Measurements from ENCODE around the gene SLC25A51. TPM values are rescaled to one million over a fixed set of nuclear protein-coding genes. Genes with fewer than 3 reads are reported as not detected.

SLC25A51 gene
- total and polyA plus RNA-seq, 2 donors (not counting 3 experiments of a cell fraction or from before 2014, with no cell fraction given) = 15.4 to 36.2 TPM

DNA sequence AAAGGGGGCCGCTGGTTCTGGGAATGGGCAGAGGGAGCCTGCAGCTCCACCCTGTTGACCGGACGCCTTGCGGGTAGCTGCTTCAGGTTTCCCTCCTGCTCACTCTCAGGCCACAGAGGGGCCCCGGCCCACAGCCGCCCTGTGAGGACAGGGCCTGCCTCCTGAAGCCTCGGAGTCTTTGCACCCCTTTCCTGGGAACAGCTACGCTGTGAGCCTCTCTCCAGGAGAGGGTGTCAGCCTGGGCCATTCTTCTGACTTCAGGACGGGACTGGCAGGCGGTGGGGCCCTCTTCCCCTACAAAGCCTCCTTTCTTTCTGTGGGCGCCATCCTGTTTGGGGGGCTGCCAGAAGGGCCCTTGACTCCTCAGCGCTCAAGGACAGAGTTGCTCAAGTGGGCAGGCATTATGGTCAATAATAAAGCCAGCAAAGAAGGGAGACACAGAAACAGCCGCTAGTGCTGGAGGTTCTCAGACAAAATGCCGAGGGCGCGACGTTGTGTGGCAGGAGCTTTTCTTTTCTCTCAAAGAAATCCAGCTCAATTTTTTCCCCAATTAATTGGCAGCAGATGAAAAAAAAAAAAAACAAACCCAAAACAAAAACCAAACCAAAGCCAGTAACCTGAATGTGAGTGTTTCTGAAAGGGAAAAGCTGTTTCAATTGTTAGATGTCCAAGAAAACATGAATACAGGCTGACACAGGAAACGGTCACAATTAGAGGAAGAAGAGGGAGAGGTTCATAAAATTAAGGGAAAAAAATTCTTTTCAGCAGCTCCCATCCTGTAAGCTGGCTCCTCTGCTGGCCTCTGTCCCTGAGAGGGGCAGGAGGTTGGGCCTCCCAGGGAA lies 12.8 kb upstream of the SLC25A51 start:
- no peaks in the 10 kb centered on the region for H3K79me2 ChIP-seq (ENCODE audit: control insufficient read depth, insufficient read depth, low read length)

More for the DNA sequence above, 12.8 kb upstream of the SLC25A51 start:
- Histone ChIP-seq H4K20me1 (replicated peaks; ENCODE audit: control insufficient read depth, extremely low read depth, insufficient read depth, low read length) (no peaks in the 10 kb centered on the region), H3K9me1 (replicated peaks; ENCODE audit: control insufficient read depth, extremely low read depth, insufficient read depth, low read length) (no peaks in the 10 kb centered on the region), H3K4me2 (ENCODE audit: insufficient read depth, low read length) (peak overlapping the region; percentile 53), H3K4me3 (replicated peaks in 1 of 3; ENCODE audit: insufficient read depth in 1 of 3, low read depth in 1 of 3, low read length in 3 of 3) (no peak overlapping the region), H2AFZ (ENCODE audit: low read depth, low read length) (peak overlapping the region; percentile 11), H3K27ac (ENCODE audit: insufficient read depth, low read depth, low read length) (peak overlapping the region; percentile 78), H3K9ac (replicated peaks; ENCODE audit: extremely low read depth, insufficient read depth, low read length) (peak overlapping the region; percentile 42), H3K27me3 (ENCODE audit: control insufficient read depth in 2 of 2, insufficient read depth in 2 of 2, low read length in 2 of 2) (no peaks in the 10 kb centered on the region), H3K36me3 (ENCODE audit: control insufficient read depth in 2 of 2, extremely low read depth in 1 of 2, insufficient read depth in 2 of 2, low read length in 2 of 2) (peaks cover 0 to 5% of the 10 kb centered on the region in 2 experiments), H3K4me1 (ENCODE audit: control insufficient read depth, extremely low read depth, insufficient read depth, low read length) (peaks cover 17% of the 10 kb centered on the region), H3K9me3 (replicated peaks; ENCODE audit: control insufficient read depth, insufficient read depth, low read length) (no peaks in the 10 kb centered on the region)
- dilution Hi-C loops (cut with MboI; ENCODE audit: extremely low pct_ligation_motif_present, low sequenced_read_pairs) (no loop called here), intact Hi-C loops (cut with micrococcal nuclease) (loop anchor here (1.0 to 2.0 kb wide), 6 partner anchors 22 to 151 kb away; no protein-coding TSS in a partner anchor)
- DNase-seq (ENCODE audit: low read depth, low spot score) = peak; percentile 76
- TSS peak; percentile 12 for BruUV-seq (replicated peaks)
- FAIRE-seq = peak; percentile 98
- CTCF ChIA-PET = interaction anchor here (0.6 to 7.3 kb wide), 21 partner anchors 8 to 346 kb away, joined by 3 to 130 read pairs (median 4); partner anchors contain the start of gene SHB
- POLR2A ChIA-PET = interaction anchor here (0.6 to 1.0 kb wide), 5 partner anchors 27 to 418 kb away, joined by 3 to 4 read pairs (median 3); no protein-coding TSS in a partner anchor
- TF ChIP-seq, protein P1, sequence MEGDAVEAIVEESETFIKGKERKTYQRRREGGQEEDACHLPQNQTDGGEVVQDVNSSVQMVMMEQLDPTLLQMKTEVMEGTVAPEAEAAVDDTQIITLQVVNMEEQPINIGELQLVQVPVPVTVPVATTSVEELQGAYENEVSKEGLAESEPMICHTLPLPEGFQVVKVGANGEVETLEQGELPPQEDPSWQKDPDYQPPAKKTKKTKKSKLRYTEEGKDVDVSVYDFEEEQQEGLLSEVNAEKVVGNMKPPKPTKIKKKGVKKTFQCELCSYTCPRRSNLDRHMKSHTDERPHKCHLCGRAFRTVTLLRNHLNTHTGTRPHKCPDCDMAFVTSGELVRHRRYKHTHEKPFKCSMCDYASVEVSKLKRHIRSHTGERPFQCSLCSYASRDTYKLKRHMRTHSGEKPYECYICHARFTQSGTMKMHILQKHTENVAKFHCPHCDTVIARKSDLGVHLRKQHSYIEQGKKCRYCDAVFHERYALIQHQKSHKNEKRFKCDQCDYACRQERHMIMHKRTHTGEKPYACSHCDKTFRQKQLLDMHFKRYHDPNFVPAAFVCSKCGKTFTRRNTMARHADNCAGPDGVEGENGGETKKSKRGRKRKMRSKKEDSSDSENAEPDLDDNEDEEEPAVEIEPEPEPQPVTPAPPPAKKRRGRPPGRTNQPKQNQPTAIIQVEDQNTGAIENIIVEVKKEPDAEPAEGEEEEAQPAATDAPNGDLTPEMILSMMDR (IDR thresholded peaks at IDR 0.05; ENCODE audit: extremely low read depth in 1 of 2, insufficient read depth in 1 of 2, low read depth in 1 of 2, low read length in 2 of 2) = no peak
- TF ChIP-seq POLR2AphosphoS5 (IDR thresholded peaks at IDR 0.05; ENCODE audit: insufficient read depth, low read depth, low read length) = peak; percentile 4
